Measurements from ENCODE around the gene FAF1. TPM values are rescaled to one million over a fixed set of nuclear protein-coding genes. Genes with fewer than 3 reads are reported as not detected.

The FAF1 gene
- polyA plus RNA-seq, 1 of the 3 experiments (the other 2 are of a cell fraction) = 8.7 TPM

DNA sequence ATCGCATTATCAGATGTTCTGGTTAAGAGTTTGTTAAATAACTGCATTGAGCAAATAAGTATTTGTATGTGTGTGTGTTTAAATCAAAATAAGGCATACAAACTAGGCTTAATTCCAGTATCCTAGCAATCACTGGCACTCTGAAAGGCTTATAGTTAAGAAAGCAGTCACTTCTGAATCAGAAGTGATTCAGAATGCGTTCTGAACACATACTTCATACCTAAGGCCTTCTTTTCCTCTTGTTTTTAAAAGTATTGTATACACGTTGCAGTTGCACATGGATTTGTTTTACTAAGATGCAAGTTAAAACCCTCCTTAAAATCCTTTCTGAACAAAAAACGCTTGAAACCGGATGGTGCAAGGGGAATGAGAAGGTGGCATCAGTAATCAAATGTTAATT lies 298.4 kb downstream of the FAF1 start (continued):
- TF ChIP-seq RAD21 (IDR thresholded peaks at IDR 0.05; ENCODE audit: low read length) (no peak), EP300 (IDR thresholded peaks at IDR 0.05; ENCODE audit: borderline replicate concordance in 1 of 2, low read depth in 1 of 2, low read length in 1 of 2) (no peak), USF1 (IDR thresholded peaks at IDR 0.05; ENCODE audit: borderline replicate concordance, low read depth) (no peak)

- DNase-seq = no peak
- 91% methylated on average over 2 of the region's 2 CpGs for WGBS (ENCODE audit: low lambda C conversion rate)
- H3K4me2 ChIP-seq = no peak overlapping the region
- no peaks in the 10 kb centered on the region for H3K36me3 ChIP-seq (replicated peaks in 1 of 2; ENCODE audit: control insufficient read depth in 1 of 2, insufficient read depth in 2 of 2, low read length in 1 of 2)
- TF ChIP-seq RCOR1 (IDR thresholded peaks at IDR 0.05; ENCODE audit: low read length) = no peak
- H3F3A ChIP-seq (replicated peaks; ENCODE audit: insufficient read depth) = no peaks in the 10 kb centered on the region
- no peaks in the 10 kb centered on the region for H3K9me2 ChIP-seq
- H3K79me2 ChIP-seq (ENCODE audit: insufficient read depth) = no peaks in the 10 kb centered on the region
- H2AFZ ChIP-seq (ENCODE audit: low read depth) = no peak overlapping the region
- H3K9ac ChIP-seq = no peak overlapping the region
- no peaks in the 10 kb centered on the region for H4K20me1 ChIP-seq (ENCODE audit: insufficient read depth)
- peaks cover 0 to 6% of the 10 kb centered on the region in 2 experiments; a peak in 2 of 4 replicates for H3K4me1 ChIP-seq (ENCODE audit: control insufficient read depth in 1 of 2, insufficient read depth in 2 of 2, low read depth in 1 of 2, low read length in 1 of 2)
- H3K27me3 ChIP-seq (ENCODE audit: insufficient read depth) = no peaks in the 10 kb centered on the region
- no peak overlapping the region for H3K4me3 ChIP-seq (ENCODE audit: low read depth in 2 of 2, low read length in 1 of 2)
- POLR2A ChIA-PET = no interaction called here
- CTCF ChIA-PET = no interaction called here
- H3K27ac ChIP-seq (ENCODE audit: low read depth in 2 of 2, low read length in 1 of 2) = no peak overlapping the region
- H3K9me3 ChIP-seq = no peaks in the 10 kb centered on the region
Measured at GRCh38 chr1:50659107-50659662, 300.9 kb downstream of the FAF1 start.

- ChIA-PET CTCF (no interaction called here), POLR2A (no interaction called here)
- H3K9ac ChIP-seq = no peak overlapping the region
- no peaks in the 10 kb centered on the region for H3F3A ChIP-seq (replicated peaks; ENCODE audit: insufficient read depth)
- no peaks in the 10 kb centered on the region for H3K9me2 ChIP-seq
- no peak overlapping the region for H3K4me2 ChIP-seq
- WGBS (ENCODE audit: low lambda C conversion rate) = 63% methylated on average over 2 of the region's 2 CpGs
- H3K9me3 ChIP-seq = no peaks in the 10 kb centered on the region
- H2AFZ ChIP-seq (ENCODE audit: low read depth) = no peak overlapping the region
- no peaks in the 10 kb centered on the region for H4K20me1 ChIP-seq (ENCODE audit: insufficient read depth)
- H3K27me3 ChIP-seq (ENCODE audit: insufficient read depth) = no peaks in the 10 kb centered on the region
- H3K27ac ChIP-seq (ENCODE audit: low read depth in 2 of 2, low read length in 1 of 2) = 0 out of 4 replicates have a peak overlapping the region, but pooled peaks of 1 of the 2 experiments have one; percentile 2
- H3K79me2 ChIP-seq (ENCODE audit: insufficient read depth) = no peaks in the 10 kb centered on the region
- H3K36me3 ChIP-seq (replicated peaks in 1 of 2; ENCODE audit: control insufficient read depth in 1 of 2, insufficient read depth in 2 of 2, low read length in 1 of 2) = no peaks in the 10 kb centered on the region
- no peak for DNase-seq
- no peak overlapping the region for H3K4me3 ChIP-seq (ENCODE audit: low read depth in 2 of 2, low read length in 1 of 2)
- TF ChIP-seq TCF12 (IDR thresholded peaks at IDR 0.05) (0 out of 2 replicates have a peak, but pooled peaks have one; percentile 32), REST (IDR thresholded peaks at IDR 0.05; ENCODE audit: low read depth, low read length) (no peak), MAX (IDR thresholded peaks at IDR 0.05; ENCODE audit: low read depth) (no peak)
- peaks cover 0 to 6% of the 10 kb centered on the region in 2 experiments; a peak in 2 of 4 replicates for H3K4me1 ChIP-seq (ENCODE audit: control insufficient read depth in 1 of 2, insufficient read depth in 2 of 2, low read depth in 1 of 2, low read length in 1 of 2)
Measured at GRCh38 chr1:50658459-50659076, 301.5 kb downstream of the FAF1 start.
